SK-N-MC (cell line): ENCODE results near the gene TRMT2A.

Experiments
- EZH2 ChIP-seq: fragments of 200-600 bp; sonication (generic); IDR thresholded peaks from one replicate; pipeline ENCODE4 v1.6.1; 2017; ENCODE audit warnings: antibody characterized with exemption
- FOXP2 ChIP-seq: optimal IDR thresholded peaks from 2 replicates; pipeline ENCODE3; 2011; ENCODE audit warnings: mild to moderate bottlenecking, moderate library complexity; ENCODE audit not compliant: insufficient read depth; ENCODE audit errors: extremely low read length, control extremely low read depth
- POLR2AphosphoS5 ChIP-seq: IDR thresholded peaks from 2 replicates; pipeline ENCODE4 v1.6.1; 2012; ENCODE audit warnings: mild to moderate bottlenecking, low read depth, low read length, borderline replicate concordance

GRCh38 chr22:20152464-20152890, 35.5 kb upstream of the TRMT2A start:
- TF ChIP-seq EZH2: no peak
- no peak for TF ChIP-seq POLR2AphosphoS5
- TF ChIP-seq FOXP2: no peak
